CD4-positive, CD25-positive, alpha-beta regulatory T cell (primary cell): ENCODE data around the gene CYBA. TPM values are rescaled to one million over a fixed set of nuclear protein-coding genes. Genes with fewer than 3 reads are reported as not detected.

Experiments
- ATAC-seq, 2 donors: fragments of 150-1000 bp; cut with Tn5 transposase; one replicate each; pipeline ENCODE4 v1.10.0; 2021; ENCODE audit warnings: low read depth in 2 of 2, moderate number of reproducible peaks in 2 of 2, moderate library complexity in 1 of 2
- DNase-seq, 3 donors: peaks; one replicate each; pipeline versions ENCODE4 v3.0.0 to v3.0.0-alpha.2; 2012 to 2022; ENCODE audit warnings: mixed read lengths in 1 of 3
- H3K27ac ChIP-seq: one replicate; pipeline ENCODE4 v1.7.0; 2013; ENCODE audit warnings: mild to moderate bottlenecking, low read length; ENCODE audit not compliant: insufficient read depth, poor library complexity, severe bottlenecking
- H3K27me3 ChIP-seq: one replicate; pipeline ENCODE4 v1.7.0; 2013; ENCODE audit warnings: low read length; ENCODE audit not compliant: control insufficient read depth, insufficient read depth
- H3K36me3 ChIP-seq: one replicate; pipeline ENCODE4 v1.7.0; 2013; ENCODE audit warnings: mild to moderate bottlenecking, low read length, moderate library complexity; ENCODE audit not compliant: control insufficient read depth, insufficient read depth
- H3K4me1 ChIP-seq: 2 replicates; pipeline ENCODE4 v1.7.0; 2013; ENCODE audit warnings: mild to moderate bottlenecking, low read length; ENCODE audit not compliant: insufficient read depth, control insufficient read depth, poor library complexity, severe bottlenecking
- H3K4me3 ChIP-seq: one replicate; pipeline ENCODE4 v1.7.0; 2013; ENCODE audit warnings: low read depth, mild to moderate bottlenecking, low read length, moderate library complexity
- H3K9me3 ChIP-seq, 2 experiments: 1 replicate in 1 of 2; 2 replicates in 1 of 2; pipeline ENCODE4 v1.7.0; 2013; ENCODE audit warnings: low read length in 2 of 2, mild to moderate bottlenecking in 1 of 2, moderate library complexity in 1 of 2; ENCODE audit not compliant: control insufficient read depth in 2 of 2
- H3K27ac Mint-ChIP-seq, 3 donors: one replicate each; pipeline ENCODE4 v1.8.0; 2020 to 2022; ENCODE audit warnings: mild to moderate bottlenecking in 3 of 3, mixed read lengths in 3 of 3, moderate library complexity in 2 of 3
- H3K27me3 Mint-ChIP-seq: one replicate; pipeline ENCODE4 v1.8.0; 2022; ENCODE audit warnings: mild to moderate bottlenecking, mixed read lengths
- H3K36me3 Mint-ChIP-seq: one replicate; pipeline ENCODE4 v1.8.0; 2020; ENCODE audit warnings: mixed read lengths
- H3K4me1 Mint-ChIP-seq, 4 donors: one replicate each; pipeline ENCODE4 v1.8.0; 2020 to 2022; ENCODE audit warnings: mixed read lengths in 4 of 4, mild to moderate bottlenecking in 1 of 4
- H3K4me3 Mint-ChIP-seq, 4 donors: one replicate each; pipeline ENCODE4 v1.8.0; 2020 to 2022; ENCODE audit warnings: mild to moderate bottlenecking in 4 of 4, mixed read lengths in 4 of 4, moderate library complexity in 3 of 4
- H3K9me3 Mint-ChIP-seq, 7 donors: one replicate each; pipeline ENCODE4 v1.8.0; 2020 to 2022; ENCODE audit warnings: mixed read lengths in 7 of 7, mild to moderate bottlenecking in 3 of 7, moderate library complexity in 2 of 7
- polyA plus RNA-seq, 4 donors: library from polyadenylated mRNA; unstranded; fragments of 300-500 nt; fragmentation: Illumina TruSeq; gene quantifications; one replicate each; pipeline ENCODE4 v1.2.3, GENCODE V29; 2021
- total RNA-seq: library from RNA; stranded (reverse); gene quantifications from one replicate; pipeline ENCODE4 v1.2.3, GENCODE V29; 2022

The CYBA gene
- total and polyA plus RNA-seq, 5 donors from 2014 or later, result 351 to 964 (median 715) TPM

GRCh38 chr16:88695753-88696152, 44.9 kb upstream of the CYBA start:
- no peak for DNase-seq
- Mint-ChIP-seq H3K9me3 (peaks cover 0 to 2% (median 0%) of the 10 kb centered on the region in 7 donors), H3K27me3 (no peaks in the 10 kb centered on the region), H3K36me3 (peaks cover 3% of the 10 kb centered on the region), H3K4me1 (peaks cover 0 to 65% (median 17%) of the 10 kb centered on the region in 4 donors), H3K4me3 (peak overlapping the region in 1 of 4 donors; percentile 41), H3K27ac (peak overlapping the region; percentile 56 to 80 (median 62))
- peak overlapping the region; percentile 14 for H3K27ac ChIP-seq
- H3K4me3 ChIP-seq, result no peak overlapping the region
- no peak for ATAC-seq
- no peaks in the 10 kb centered on the region for H3K27me3 ChIP-seq
- peaks cover 70% of the 10 kb centered on the region for H3K4me1 ChIP-seq
- H3K9me3 ChIP-seq, result no peaks in the 10 kb centered on the region
- peaks cover 37% of the 10 kb centered on the region for H3K36me3 ChIP-seq

- Histone ChIP-seq H3K9me3 (no peaks in the 10 kb centered on the region), H3K36me3 (peaks cover 37% of the 10 kb centered on the region), H3K27ac (peak overlapping the region; percentile 14), H3K27me3 (no peaks in the 10 kb centered on the region), H3K4me1 (peaks cover 70% of the 10 kb centered on the region), H3K4me3 (no peak overlapping the region)
- H3K4me3 Mint-ChIP-seq, result no peak overlapping the region
- H3K27me3 Mint-ChIP-seq, result no peaks in the 10 kb centered on the region
- H3K27ac Mint-ChIP-seq, result peak overlapping the region in 2 of 3 donors; percentile 56 to 80
- peaks cover 0 to 66% (median 17%) of the 10 kb centered on the region in 4 donors for H3K4me1 Mint-ChIP-seq
- DNase-seq (no peak), ATAC-seq (no peak)
- H3K9me3 Mint-ChIP-seq, result peaks cover 0 to 2% (median 0%) of the 10 kb centered on the region in 7 donors
- peaks cover 3% of the 10 kb centered on the region for H3K36me3 Mint-ChIP-seq
Observed at GRCh38 chr16:88695218-88695617, 44.4 kb upstream of the CYBA start.

GRCh38 chr16:88694221-88695087, 43.6 kb upstream of the CYBA start:
- H3K36me3 ChIP-seq, result peaks cover 37% of the 10 kb centered on the region
- H3K4me3 Mint-ChIP-seq, result peak overlapping the region in 1 of 4 donors; percentile 47
- no peaks in the 10 kb centered on the region for H3K9me3 ChIP-seq
- H3K36me3 Mint-ChIP-seq, result peaks cover 3% of the 10 kb centered on the region
- DNase-seq (no peak), ATAC-seq (no peak)
- no peaks in the 10 kb centered on the region for H3K27me3 Mint-ChIP-seq
- no peak overlapping the region for H3K4me3 ChIP-seq
- peaks cover 0 to 66% (median 14%) of the 10 kb centered on the region in 4 donors for H3K4me1 Mint-ChIP-seq
- no peaks in the 10 kb centered on the region for H3K27me3 ChIP-seq
- H3K27ac Mint-ChIP-seq, result peak overlapping the region in 2 of 3 donors; percentile 32 to 87
- H3K9me3 Mint-ChIP-seq, result no peaks in the 10 kb centered on the region
- peaks cover 63% of the 10 kb centered on the region for H3K4me1 ChIP-seq
- H3K27ac ChIP-seq, result peak overlapping the region; percentile 14

GRCh38 chr16:88693420-88694177, 42.7 kb upstream of the CYBA start:
- no peaks in the 10 kb centered on the region for H3K27me3 Mint-ChIP-seq
- Histone ChIP-seq H3K4me1 (peaks cover 54% of the 10 kb centered on the region), H3K36me3 (peaks cover 29% of the 10 kb centered on the region), H3K9me3 (no peaks in the 10 kb centered on the region), H3K27ac (no peak overlapping the region), H3K4me3 (no peak overlapping the region), H3K27me3 (no peaks in the 10 kb centered on the region)
- no peak for DNase-seq
- peaks cover 3% of the 10 kb centered on the region for H3K36me3 Mint-ChIP-seq
- H3K9me3 Mint-ChIP-seq, result no peaks in the 10 kb centered on the region
- peak overlapping the region; percentile 69 to 90 (median 89) for H3K27ac Mint-ChIP-seq
- ATAC-seq, result no peak
- H3K4me1 Mint-ChIP-seq, result peaks cover 0 to 74% (median 18%) of the 10 kb centered on the region in 4 donors
- H3K4me3 Mint-ChIP-seq, result peak overlapping the region in 2 of 4 donors; percentile 51 to 61

GRCh38 chr16:88692861-88693260, 42.0 kb upstream of the CYBA start:
- DNase-seq, result peak in 1 of 3 donors; percentile 68
- ATAC-seq, result no peak
- Mint-ChIP-seq H3K9me3 (no peaks in the 10 kb centered on the region), H3K4me3 (peak overlapping the region; percentile 61 to 88 (median 66)), H3K4me1 (peaks cover 0 to 73% (median 16%) of the 10 kb centered on the region in 4 donors), H3K36me3 (peaks cover 3% of the 10 kb centered on the region), H3K27me3 (no peaks in the 10 kb centered on the region), H3K27ac (peak overlapping the region; percentile 89 to 95 (median 90))
- H3K4me1 ChIP-seq, result peaks cover 47% of the 10 kb centered on the region
- H3K9me3 ChIP-seq, result no peaks in the 10 kb centered on the region
- H3K27ac ChIP-seq, result peak overlapping the region; percentile 64
- H3K36me3 ChIP-seq, result peaks cover 23% of the 10 kb centered on the region
- peak overlapping the region; percentile 41 for H3K4me3 ChIP-seq
- H3K27me3 ChIP-seq, result no peaks in the 10 kb centered on the region

GRCh38 chr16:88691924-88692560, 41.2 kb upstream of the CYBA start:
- peak; percentile 64 to 67 for ATAC-seq
- peak in 1 of 3 donors; percentile 89 for DNase-seq
- H3K36me3 Mint-ChIP-seq, result peaks cover 3% of the 10 kb centered on the region
- no peaks in the 10 kb centered on the region for H3K27me3 ChIP-seq
- H3K27ac ChIP-seq, result peak overlapping the region; percentile 64
- no peaks in the 10 kb centered on the region for H3K9me3 Mint-ChIP-seq
- H3K36me3 ChIP-seq, result peaks cover 15% of the 10 kb centered on the region
- no peaks in the 10 kb centered on the region for H3K27me3 Mint-ChIP-seq
- peak overlapping the region; percentile 41 for H3K4me3 ChIP-seq
- peaks cover 43% of the 10 kb centered on the region for H3K4me1 ChIP-seq
- H3K4me1 Mint-ChIP-seq, result peaks cover 0 to 69% (median 15%) of the 10 kb centered on the region in 4 donors
- H3K27ac Mint-ChIP-seq, result peak overlapping the region; percentile 89 to 95 (median 90)
- H3K9me3 ChIP-seq, result no peaks in the 10 kb centered on the region
- H3K4me3 Mint-ChIP-seq, result peak overlapping the region; percentile 74 to 88 (median 82)

- peak overlapping the region; percentile 78 to 88 (median 82) for H3K4me3 Mint-ChIP-seq
- peaks cover 3% of the 10 kb centered on the region for H3K36me3 Mint-ChIP-seq
- ATAC-seq (no peak), DNase-seq (no peak)
- H3K4me3 ChIP-seq, result peak overlapping the region; percentile 26
- peak overlapping the region; percentile 64 for H3K27ac ChIP-seq
- peaks cover 8% of the 10 kb centered on the region for H3K36me3 ChIP-seq
- peak overlapping the region; percentile 73 to 94 (median 90) for H3K27ac Mint-ChIP-seq
- no peaks in the 10 kb centered on the region for H3K27me3 ChIP-seq
- no peaks in the 10 kb centered on the region for H3K9me3 Mint-ChIP-seq
- H3K27me3 Mint-ChIP-seq, result no peaks in the 10 kb centered on the region
- H3K4me1 Mint-ChIP-seq, result peaks cover 0 to 67% (median 15%) of the 10 kb centered on the region in 4 donors
- peaks cover 48% of the 10 kb centered on the region for H3K4me1 ChIP-seq
- H3K9me3 ChIP-seq, result no peaks in the 10 kb centered on the region
Observed at GRCh38 chr16:88691129-88691813, 40.4 kb upstream of the CYBA start.
